ENCODE results near the gene KCTD2. TPM values are rescaled to one million over a fixed set of nuclear protein-coding genes. Genes with fewer than 3 reads are reported as not detected.

The KCTD2 gene
- total RNA-seq, 1 experiment from 2014 or later = 34.9 TPM

DNA sequence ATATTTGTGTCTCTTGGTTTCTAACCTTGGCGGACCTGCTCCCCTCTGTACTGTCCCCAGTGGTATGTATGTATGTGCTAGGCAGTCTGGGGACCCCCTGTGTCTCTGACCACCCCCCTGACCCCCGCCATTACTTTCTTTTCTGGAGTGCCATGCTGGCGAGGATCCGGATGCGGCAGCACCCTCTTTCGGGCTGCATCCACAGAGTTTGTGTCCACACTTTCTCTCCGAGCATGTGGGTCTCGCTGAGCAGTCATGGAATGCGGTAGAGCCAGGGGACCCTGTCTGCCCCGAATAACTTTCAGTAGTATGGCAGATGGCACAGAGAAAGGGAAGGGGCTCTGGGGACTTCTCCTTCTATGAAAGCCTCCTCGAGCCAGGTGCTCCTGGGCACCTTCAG is 17.0 kb downstream of the KCTD2 start:
- H3K4me3 ChIP-seq (ENCODE audit: low read depth in 2 of 2, low read length in 2 of 2) = no peak overlapping the region
- intact Hi-C loops (cut with micrococcal nuclease; ENCODE audit: unreplicated experiment) = no loop called here
- BruUV-seq (replicated peaks) = TSS peak; percentile 47
- CTCF ChIA-PET = no interaction called here
- H3K9me3 ChIP-seq (ENCODE audit: control insufficient read depth, insufficient read depth, low read depth, low read length) = no peaks in the 10 kb centered on the region
- ATAC-seq = no peak
- no peak for TF ChIP-seq SIN3A (IDR thresholded peaks at IDR 0.05; ENCODE audit: borderline replicate concordance, insufficient read depth, low read depth, low read length)
- TF ChIP-seq, protein P1, sequence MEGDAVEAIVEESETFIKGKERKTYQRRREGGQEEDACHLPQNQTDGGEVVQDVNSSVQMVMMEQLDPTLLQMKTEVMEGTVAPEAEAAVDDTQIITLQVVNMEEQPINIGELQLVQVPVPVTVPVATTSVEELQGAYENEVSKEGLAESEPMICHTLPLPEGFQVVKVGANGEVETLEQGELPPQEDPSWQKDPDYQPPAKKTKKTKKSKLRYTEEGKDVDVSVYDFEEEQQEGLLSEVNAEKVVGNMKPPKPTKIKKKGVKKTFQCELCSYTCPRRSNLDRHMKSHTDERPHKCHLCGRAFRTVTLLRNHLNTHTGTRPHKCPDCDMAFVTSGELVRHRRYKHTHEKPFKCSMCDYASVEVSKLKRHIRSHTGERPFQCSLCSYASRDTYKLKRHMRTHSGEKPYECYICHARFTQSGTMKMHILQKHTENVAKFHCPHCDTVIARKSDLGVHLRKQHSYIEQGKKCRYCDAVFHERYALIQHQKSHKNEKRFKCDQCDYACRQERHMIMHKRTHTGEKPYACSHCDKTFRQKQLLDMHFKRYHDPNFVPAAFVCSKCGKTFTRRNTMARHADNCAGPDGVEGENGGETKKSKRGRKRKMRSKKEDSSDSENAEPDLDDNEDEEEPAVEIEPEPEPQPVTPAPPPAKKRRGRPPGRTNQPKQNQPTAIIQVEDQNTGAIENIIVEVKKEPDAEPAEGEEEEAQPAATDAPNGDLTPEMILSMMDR (IDR thresholded peaks at IDR 0.05) = no peak
- no peak for TF ChIP-seq POLR2AphosphoS5 (IDR thresholded peaks at IDR 0.05; ENCODE audit: low read depth, low read length)
- TF ChIP-seq, protein P2, sequence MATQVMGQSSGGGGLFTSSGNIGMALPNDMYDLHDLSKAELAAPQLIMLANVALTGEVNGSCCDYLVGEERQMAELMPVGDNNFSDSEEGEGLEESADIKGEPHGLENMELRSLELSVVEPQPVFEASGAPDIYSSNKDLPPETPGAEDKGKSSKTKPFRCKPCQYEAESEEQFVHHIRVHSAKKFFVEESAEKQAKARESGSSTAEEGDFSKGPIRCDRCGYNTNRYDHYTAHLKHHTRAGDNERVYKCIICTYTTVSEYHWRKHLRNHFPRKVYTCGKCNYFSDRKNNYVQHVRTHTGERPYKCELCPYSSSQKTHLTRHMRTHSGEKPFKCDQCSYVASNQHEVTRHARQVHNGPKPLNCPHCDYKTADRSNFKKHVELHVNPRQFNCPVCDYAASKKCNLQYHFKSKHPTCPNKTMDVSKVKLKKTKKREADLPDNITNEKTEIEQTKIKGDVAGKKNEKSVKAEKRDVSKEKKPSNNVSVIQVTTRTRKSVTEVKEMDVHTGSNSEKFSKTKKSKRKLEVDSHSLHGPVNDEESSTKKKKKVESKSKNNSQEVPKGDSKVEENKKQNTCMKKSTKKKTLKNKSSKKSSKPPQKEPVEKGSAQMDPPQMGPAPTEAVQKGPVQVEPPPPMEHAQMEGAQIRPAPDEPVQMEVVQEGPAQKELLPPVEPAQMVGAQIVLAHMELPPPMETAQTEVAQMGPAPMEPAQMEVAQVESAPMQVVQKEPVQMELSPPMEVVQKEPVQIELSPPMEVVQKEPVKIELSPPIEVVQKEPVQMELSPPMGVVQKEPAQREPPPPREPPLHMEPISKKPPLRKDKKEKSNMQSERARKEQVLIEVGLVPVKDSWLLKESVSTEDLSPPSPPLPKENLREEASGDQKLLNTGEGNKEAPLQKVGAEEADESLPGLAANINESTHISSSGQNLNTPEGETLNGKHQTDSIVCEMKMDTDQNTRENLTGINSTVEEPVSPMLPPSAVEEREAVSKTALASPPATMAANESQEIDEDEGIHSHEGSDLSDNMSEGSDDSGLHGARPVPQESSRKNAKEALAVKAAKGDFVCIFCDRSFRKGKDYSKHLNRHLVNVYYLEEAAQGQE (IDR thresholded peaks at IDR 0.05; ENCODE audit: insufficient read depth in 1 of 2, low read depth in 2 of 2, low read length in 1 of 2) = no peak
- TF ChIP-seq TCF7L2 (IDR thresholded peaks at IDR 0.05; ENCODE audit: low read depth, low read length) = no peak
- in situ Hi-C loops (cut with HindIII; ENCODE audit: low pct_unique_long_range_greater_than_20kb, low sequenced_read_pairs) = no loop called here
- no peak overlapping the region for H3K27ac ChIP-seq (ENCODE audit: low read length)
- 0 out of 2 replicates have a peak, but pooled peaks cover 2% of the 10 kb centered on the region for H3K36me3 ChIP-seq (ENCODE audit: control insufficient read depth, insufficient read depth, low read length)
- no peaks in the 10 kb centered on the region for H3K4me1 ChIP-seq (ENCODE audit: control insufficient read depth, insufficient read depth, low read length)
- no peaks in the 10 kb centered on the region for H3K27me3 ChIP-seq (ENCODE audit: control insufficient read depth, insufficient read depth, low read length)
- DNase-seq (ENCODE audit: low read depth, low spot score) = no peak
- POLR2A ChIA-PET = no interaction called here

DNA sequence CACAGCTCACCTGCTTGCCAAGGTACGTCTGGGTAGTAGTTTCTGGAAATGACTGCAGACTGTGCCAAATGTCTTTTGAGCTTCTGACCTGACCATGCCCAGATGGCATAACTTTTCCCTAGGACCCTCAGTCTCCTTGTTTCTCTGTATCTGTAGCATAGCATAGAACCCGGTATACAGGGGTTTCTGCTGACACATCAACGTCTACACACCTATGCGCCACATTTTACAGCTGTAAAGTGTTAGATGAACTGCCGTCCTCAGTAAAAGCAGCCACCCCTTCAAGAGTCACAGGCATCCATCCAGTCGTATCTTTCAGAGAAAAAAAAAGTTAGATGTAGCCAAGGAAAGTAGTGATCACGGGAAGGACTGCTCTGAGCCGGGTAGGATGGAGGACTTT is 17.4 kb downstream of the KCTD2 start:
- intact Hi-C loops (cut with micrococcal nuclease; ENCODE audit: unreplicated experiment) (no loop called here), in situ Hi-C loops (cut with HindIII; ENCODE audit: low pct_unique_long_range_greater_than_20kb, low sequenced_read_pairs) (no loop called here)
- Histone ChIP-seq H3K4me3 (ENCODE audit: low read depth in 2 of 2, low read length in 2 of 2) (no peak overlapping the region), H3K9me3 (ENCODE audit: control insufficient read depth, insufficient read depth, low read depth, low read length) (no peaks in the 10 kb centered on the region), H3K4me1 (ENCODE audit: control insufficient read depth, insufficient read depth, low read length) (no peaks in the 10 kb centered on the region), H3K36me3 (ENCODE audit: control insufficient read depth, insufficient read depth, low read length) (0 out of 2 replicates have a peak, but pooled peaks cover 2% of the 10 kb centered on the region), H3K27ac (ENCODE audit: low read length) (no peak overlapping the region), H3K27me3 (ENCODE audit: control insufficient read depth, insufficient read depth, low read length) (no peaks in the 10 kb centered on the region)
- BruUV-seq (replicated peaks) = no TSS peak
- CTCF ChIA-PET = interaction anchor here (0.9 kb wide), 1 partner anchor 10 kb away, joined by 6 read pairs; no protein-coding TSS in a partner anchor
- ATAC-seq (no peak), DNase-seq (ENCODE audit: low read depth, low spot score) (no peak)
- POLR2A ChIA-PET = no interaction called here
- TF ChIP-seq TCF7L2 (IDR thresholded peaks at IDR 0.05; ENCODE audit: low read depth, low read length) (no peak), POLR2AphosphoS5 (IDR thresholded peaks at IDR 0.05; ENCODE audit: low read depth, low read length) (no peak), SIN3A (IDR thresholded peaks at IDR 0.05; ENCODE audit: borderline replicate concordance, insufficient read depth, low read depth, low read length) (no peak)
- TF ChIP-seq, protein P2 (IDR thresholded peaks at IDR 0.05; ENCODE audit: insufficient read depth in 1 of 2, low read depth in 2 of 2, low read length in 1 of 2) = no peak
- TF ChIP-seq, protein P1 (IDR thresholded peaks at IDR 0.05) = no peak

Measured in Panc1 (cell line).